T-helper 2 cell treated with Interferon-gamma antibody and Interleukin-4, amounts not matched to agents 100 ng/mL and 5 ng/mL, for 36 hours (primary cell): Measurements from ENCODE around the gene SCD5. TPM values are rescaled to one million over a fixed set of nuclear protein-coding genes. Genes with fewer than 3 reads are reported as not detected.

ENCODE experiments used
- intact Hi-C: fragments of 100-400 bp; cut with micrococcal nuclease; formaldehyde crosslinking; loops from one replicate; pipeline ENCODE4 v1.15.1; 2023
- total RNA-seq: library from RNA; stranded (reverse); gene quantifications from 2 replicates; pipeline ENCODE4 v1.2.3, GENCODE V29; 2022

SCD5 gene
- total RNA-seq, 1 donor from 2014 or later: 0.36 TPM

DNA sequence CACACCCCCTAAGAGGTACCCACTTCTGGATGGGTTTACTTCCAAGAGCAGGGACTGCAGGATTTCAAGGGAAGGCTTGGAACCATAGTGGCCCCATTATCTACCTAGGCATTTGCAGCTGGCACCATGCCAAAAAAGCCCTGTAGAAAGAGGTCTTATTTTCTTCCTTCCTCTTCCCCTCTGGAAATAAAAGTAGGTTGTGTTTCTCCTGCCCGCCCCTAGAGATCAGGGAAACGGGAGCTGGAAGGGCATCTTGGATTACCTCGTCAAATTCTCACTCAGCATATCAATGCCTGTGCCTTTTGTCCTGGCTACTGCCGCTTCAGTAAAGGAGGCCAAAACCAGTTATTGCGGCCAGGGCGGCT, 1.6 kb downstream of the SCD5 start:
- intact Hi-C loops: no loop called here

DNA sequence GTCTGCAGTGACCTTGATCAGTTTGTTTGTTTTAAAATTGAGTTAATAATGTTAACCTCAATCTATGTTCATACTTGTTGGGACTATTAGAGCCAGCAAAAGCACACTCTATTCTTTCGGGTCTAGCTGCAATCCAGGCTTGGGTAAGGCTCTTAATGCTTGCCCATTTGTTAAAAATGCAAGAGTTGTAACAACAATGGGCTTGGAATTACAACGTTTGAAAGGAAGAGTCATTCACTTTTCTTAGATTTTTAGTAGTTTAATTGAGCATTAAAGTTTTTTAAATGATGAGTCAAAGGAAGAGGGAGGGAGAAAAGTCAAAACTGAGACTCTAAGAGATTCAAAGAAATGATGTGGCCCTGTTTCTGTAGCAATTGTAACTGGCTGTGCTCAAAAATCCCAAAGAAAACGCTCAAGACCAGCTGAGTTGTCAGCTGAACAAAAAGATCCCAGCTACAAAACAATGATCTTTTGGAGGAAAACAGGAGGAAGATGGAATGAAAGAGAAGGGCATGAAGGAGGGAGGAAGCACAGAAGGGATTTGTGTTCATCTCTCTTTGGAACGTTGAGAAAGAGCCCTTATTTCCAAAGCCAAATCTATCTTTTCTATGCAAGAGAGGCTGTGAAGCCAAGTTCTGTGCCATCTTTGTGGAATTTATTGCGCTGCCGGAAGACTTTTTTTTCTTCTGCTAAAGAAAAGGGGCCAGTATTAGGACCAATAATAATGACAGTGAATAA, 5.5 kb downstream of the SCD5 start:
- intact Hi-C loops: no loop called here

- intact Hi-C loops: no loop called here
Measured at GRCh38 chr4:82791179-82791578, 7.4 kb downstream of the SCD5 start.

GRCh38 chr4:82790060-82790660, 8.4 kb downstream of the SCD5 start:
- intact Hi-C loops: no loop called here

- intact Hi-C loops: no loop called here
Measured at GRCh38 chr4:82789025-82789776, 9.4 kb downstream of the SCD5 start.

GRCh38 chr4:82787342-82787741, 11.3 kb downstream of the SCD5 start:
- intact Hi-C loops: no loop called here

DNA sequence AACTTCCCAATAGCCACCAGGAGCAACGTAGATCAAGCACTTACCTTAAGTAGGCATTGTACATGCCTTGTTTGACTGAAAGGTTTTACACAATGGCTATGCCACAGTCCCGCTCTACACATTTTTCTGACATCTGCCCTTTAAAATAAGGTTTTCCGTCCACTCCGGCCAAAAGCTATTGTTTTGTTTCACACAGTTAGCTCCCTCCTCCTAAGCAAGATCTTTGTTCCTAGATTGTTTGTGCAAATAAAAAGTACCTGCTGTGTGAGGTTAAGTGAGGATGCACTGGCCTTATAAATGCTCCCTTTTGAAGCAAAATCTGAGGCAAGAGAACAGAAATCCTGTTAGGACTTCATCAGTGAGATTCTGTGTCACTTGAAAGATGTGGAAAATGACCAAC, 11.8 kb downstream of the SCD5 start:
- intact Hi-C loops: no loop called here

DNA sequence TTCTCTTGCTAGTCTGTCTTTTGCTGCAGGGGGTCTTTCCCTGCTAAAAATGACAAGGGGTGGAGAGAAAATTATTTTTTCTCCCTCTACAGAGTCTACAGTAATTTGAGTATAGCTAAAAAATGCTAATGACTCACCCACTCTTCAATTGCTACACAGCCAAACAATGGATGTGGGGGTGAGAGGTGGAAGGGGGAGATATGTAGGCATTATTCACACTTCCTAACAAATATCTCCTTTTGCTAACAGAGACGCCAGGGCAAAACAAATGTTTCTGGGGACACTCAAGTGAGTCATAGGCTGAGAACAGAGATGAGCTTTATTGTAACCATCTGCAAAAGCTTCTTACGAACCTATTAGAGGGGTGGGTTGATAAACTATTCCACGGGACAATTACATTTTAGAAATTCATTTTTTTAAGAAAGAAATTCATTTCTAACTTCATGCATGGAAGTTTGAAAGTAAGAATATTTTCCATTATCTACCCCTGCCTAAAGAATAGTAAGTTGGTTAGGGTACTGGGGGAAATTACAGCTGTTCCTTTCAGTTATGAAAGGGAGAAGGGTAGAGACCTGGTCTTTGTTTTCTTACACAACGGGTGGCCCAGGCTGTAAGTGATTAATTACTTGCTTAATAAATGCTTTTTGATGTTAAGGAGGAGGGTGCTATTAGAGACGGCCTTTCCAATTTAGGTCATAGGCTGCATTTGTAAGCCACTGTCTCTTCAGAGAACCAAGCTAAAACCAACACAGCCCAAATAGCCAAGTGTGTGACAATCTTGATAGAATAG, 12.8 kb downstream of the SCD5 start:
- intact Hi-C loops: no loop called here

- intact Hi-C loops: no loop called here
Measured at GRCh38 chr4:82784681-82785610, 13.7 kb downstream of the SCD5 start.

- intact Hi-C loops: no loop called here
Measured at GRCh38 chr4:82782626-82783345, 15.8 kb downstream of the SCD5 start.

- intact Hi-C loops: no loop called here
Measured at GRCh38 chr4:82780752-82781231, 17.8 kb downstream of the SCD5 start.

GRCh38 chr4:82780170-82780751, 18.3 kb downstream of the SCD5 start:
- intact Hi-C loops: no loop called here

- intact Hi-C loops: no loop called here
Measured at GRCh38 chr4:82779032-82779431, 19.6 kb downstream of the SCD5 start.

GRCh38 chr4:82777857-82778525, 20.6 kb downstream of the SCD5 start:
- intact Hi-C loops: no loop called here

GRCh38 chr4:82776925-82777542, 21.6 kb downstream of the SCD5 start:
- intact Hi-C loops: no loop called here

DNA sequence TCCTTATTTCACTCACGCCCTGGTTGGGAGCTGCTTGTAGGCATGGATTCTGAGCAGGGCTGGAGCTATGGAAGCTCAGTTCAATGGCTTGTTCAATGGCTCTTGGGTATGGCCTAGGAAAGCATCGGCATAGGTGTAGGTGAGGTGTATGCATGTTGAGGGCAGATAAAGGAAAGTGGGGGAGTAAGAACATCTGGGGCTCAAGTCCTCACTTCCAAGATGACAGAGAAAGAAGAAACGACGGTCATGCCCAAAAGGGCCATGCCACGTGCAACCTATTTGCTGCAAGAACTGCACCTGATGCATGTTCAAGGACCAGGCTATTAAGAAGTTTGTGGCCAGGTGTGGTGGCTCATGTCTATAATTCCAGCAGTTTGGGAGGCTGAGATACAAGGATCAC, 23.4 kb downstream of the SCD5 start:
- intact Hi-C loops: no loop called here

GRCh38 chr4:82774711-82775171, 23.9 kb downstream of the SCD5 start:
- intact Hi-C loops: no loop called here

DNA sequence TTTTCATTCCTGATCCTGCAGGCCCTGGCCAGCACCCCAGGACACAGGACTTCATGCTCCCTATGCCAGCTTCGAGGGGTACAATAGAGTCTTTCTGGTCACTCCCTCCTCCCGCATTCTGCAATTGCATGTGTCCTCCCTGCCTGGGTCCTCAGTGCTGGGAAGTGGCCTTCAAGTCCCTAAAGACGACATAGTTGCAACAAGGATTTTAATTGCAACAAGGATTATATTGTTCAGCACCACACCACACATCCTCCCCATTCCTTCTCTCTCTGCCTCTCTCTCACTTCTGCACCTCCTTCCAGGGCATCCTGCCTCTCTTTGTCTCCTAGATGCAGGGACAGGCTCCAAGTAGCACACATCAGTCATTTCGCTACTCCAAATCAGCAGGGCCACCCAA, 25.5 kb downstream of the SCD5 start:
- intact Hi-C loops: no loop called here
